Parathyroid adenoma (tissue), 2 donors: ENCODE data around the gene ADAMTSL2.

ENCODE experiments used
- H2AFZ ChIP-seq: fragments of 300-600 bp; sonication (generic); one replicate; pipeline ENCODE4 v1.7.0; 2017; ENCODE audit warnings: antibody characterized with exemption, mild to moderate bottlenecking
- H3K27ac ChIP-seq: fragments of 300-600 bp; sonication (generic); one replicate; pipeline ENCODE4 v1.7.0; 2017
- H3K27me3 ChIP-seq: fragments of 300-600 bp; sonication (generic); one replicate; pipeline ENCODE4 v1.7.0; 2017; ENCODE audit warnings: low read length; ENCODE audit not compliant: control insufficient read depth, insufficient read depth
- H3K36me3 ChIP-seq: fragments of 300-600 bp; sonication (generic); one replicate; pipeline ENCODE4 v1.7.0; 2017; ENCODE audit warnings: low read length; ENCODE audit not compliant: control insufficient read depth, insufficient read depth
- H3K4me1 ChIP-seq: fragments of 300-600 bp; sonication (generic); one replicate; pipeline ENCODE4 v1.7.0; 2017; ENCODE audit warnings: control low read depth
- H3K4me2 ChIP-seq: fragments of 300-600 bp; sonication (generic); one replicate; pipeline ENCODE4 v1.7.0; 2017; ENCODE audit warnings: low read length
- H3K4me3 ChIP-seq: fragments of 300-600 bp; sonication (generic); one replicate; pipeline ENCODE4 v1.7.0; 2017; ENCODE audit warnings: low read depth, low read length
- H3K79me2 ChIP-seq: fragments of 300-600 bp; sonication (generic); one replicate; pipeline ENCODE4 v1.7.0; 2017; ENCODE audit warnings: control low read depth
- H3K9ac ChIP-seq: fragments of 300-600 bp; sonication (generic); one replicate; pipeline ENCODE4 v1.7.0; 2017; ENCODE audit warnings: mild to moderate bottlenecking
- H3K9me3 ChIP-seq: fragments of 300-600 bp; sonication (generic); one replicate; pipeline ENCODE4 v1.7.0; 2017; ENCODE audit warnings: low read length; ENCODE audit not compliant: control insufficient read depth
- TF ChIP-seq, protein P1 (sequence below): fragments of 300-600 bp; sonication (generic); IDR thresholded peaks from one replicate; pipeline ENCODE4 v1.7.0; 2017; ENCODE audit warnings: antibody characterized with exemption, mild to moderate bottlenecking
- donor health status: primary hyperparathyroidism.

Gene ADAMTSL2

DNA sequence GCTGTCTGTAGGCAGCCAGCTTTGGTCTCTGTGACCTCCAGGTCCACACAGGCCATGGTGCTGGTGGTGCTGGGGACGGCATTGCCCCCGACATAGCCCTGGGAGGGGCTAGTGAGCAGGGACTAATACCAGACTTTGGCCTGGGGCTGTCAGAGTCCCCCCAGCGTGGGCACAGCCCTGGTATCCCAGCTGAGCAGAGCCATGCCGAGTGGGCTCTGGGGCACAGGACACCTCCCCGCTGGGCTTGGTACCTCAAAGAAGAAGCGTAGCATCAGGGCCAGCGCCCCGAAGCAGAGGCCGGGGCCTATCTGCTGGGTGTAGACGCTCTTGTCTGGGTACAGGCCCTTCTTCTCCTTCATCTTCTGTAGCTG is 19.3 kb upstream of the ADAMTSL2 start:
- H3K27ac ChIP-seq, result no peak overlapping the region
- H3K4me1 ChIP-seq, result no peaks in the 10 kb centered on the region
- H3K4me3 ChIP-seq, result no peak overlapping the region
- H3K36me3 ChIP-seq, result no peaks in the 10 kb centered on the region
- no peak overlapping the region for H3K9ac ChIP-seq
- TF ChIP-seq, protein P1, sequence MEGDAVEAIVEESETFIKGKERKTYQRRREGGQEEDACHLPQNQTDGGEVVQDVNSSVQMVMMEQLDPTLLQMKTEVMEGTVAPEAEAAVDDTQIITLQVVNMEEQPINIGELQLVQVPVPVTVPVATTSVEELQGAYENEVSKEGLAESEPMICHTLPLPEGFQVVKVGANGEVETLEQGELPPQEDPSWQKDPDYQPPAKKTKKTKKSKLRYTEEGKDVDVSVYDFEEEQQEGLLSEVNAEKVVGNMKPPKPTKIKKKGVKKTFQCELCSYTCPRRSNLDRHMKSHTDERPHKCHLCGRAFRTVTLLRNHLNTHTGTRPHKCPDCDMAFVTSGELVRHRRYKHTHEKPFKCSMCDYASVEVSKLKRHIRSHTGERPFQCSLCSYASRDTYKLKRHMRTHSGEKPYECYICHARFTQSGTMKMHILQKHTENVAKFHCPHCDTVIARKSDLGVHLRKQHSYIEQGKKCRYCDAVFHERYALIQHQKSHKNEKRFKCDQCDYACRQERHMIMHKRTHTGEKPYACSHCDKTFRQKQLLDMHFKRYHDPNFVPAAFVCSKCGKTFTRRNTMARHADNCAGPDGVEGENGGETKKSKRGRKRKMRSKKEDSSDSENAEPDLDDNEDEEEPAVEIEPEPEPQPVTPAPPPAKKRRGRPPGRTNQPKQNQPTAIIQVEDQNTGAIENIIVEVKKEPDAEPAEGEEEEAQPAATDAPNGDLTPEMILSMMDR, result no peak
- H3K27me3 ChIP-seq, result no peaks in the 10 kb centered on the region
- H3K79me2 ChIP-seq, result no peaks in the 10 kb centered on the region
- H3K4me2 ChIP-seq, result no peak overlapping the region
- H3K9me3 ChIP-seq, result no peaks in the 10 kb centered on the region
- H2AFZ ChIP-seq, result no peak overlapping the region

DNA sequence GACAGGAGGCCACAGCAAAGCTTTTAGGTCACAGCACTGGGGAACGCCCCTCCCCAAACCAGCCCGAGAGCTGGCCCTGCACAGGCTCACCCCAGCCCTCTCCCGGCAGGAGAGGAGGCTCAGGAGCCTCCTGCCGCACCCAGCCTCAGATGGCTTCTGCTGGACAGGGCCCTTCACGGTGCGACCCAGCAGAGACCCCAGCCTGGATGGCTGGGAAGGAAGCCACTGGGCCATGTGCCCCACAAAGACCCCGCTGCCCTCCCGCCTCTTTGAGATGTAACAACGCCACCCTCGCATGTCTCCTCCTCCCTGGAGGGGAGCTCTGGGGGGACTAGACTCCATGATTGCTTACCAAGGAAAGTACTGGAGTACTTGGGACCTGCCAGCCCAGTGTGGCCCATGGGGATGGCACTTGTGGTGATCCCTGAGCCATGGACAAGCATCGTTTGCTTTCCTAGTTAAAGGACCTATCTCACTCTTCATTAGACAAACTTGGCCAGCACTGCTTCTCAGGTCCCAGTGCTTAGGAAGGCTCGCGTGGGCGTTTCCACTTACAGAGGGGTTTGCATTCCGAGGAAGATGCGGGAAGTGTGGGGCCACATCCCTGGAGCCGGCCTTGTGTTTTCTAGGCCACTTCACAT is 18.8 kb upstream of the ADAMTSL2 start:
- TF ChIP-seq, protein P1, result no peak
- no peaks in the 10 kb centered on the region for H3K4me1 ChIP-seq

DNA sequence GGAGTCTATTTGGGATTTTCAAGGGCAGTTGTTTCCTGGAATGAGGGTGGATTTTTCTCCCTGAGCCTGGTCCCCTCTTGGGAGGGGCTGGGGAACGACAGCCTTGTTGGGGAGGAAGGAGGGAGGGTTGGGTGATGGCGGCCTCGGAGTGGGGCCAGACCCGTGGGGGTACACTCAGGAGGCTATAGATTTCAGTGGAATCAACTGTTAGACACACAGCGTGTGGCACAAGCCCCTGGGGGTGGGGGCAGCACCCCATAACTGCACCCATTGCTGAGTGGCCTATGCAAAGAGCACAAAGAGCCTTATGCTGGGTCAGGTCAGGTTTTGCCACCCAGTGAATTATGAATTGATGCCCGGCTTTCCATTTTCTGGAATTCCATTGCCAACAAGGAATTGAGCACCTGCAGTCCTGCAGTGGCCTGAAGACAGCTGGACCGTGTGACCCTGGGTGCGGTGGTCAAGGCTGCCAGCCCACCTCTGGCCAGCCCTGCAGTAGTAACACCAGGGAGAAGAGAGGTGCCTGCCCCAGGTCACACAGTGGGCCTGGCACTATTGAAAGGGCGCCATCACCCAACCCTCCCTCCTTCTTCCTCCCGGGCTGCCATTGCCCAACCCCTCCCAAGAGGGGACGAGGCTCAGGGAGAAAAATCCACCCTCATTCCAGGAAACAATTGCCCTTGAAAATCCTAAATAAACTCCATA is 18.1 kb upstream of the ADAMTSL2 start:
- Histone ChIP-seq H2AFZ (no peak overlapping the region), H3K36me3 (no peaks in the 10 kb centered on the region), H3K9ac (no peak overlapping the region), H3K4me2 (no peak overlapping the region), H3K4me3 (no peak overlapping the region), H3K9me3 (no peaks in the 10 kb centered on the region), H3K4me1 (no peaks in the 10 kb centered on the region), H3K79me2 (no peaks in the 10 kb centered on the region), H3K27me3 (no peaks in the 10 kb centered on the region), H3K27ac (no peak overlapping the region)
- TF ChIP-seq, protein P1, result no peak

More for the DNA sequence above, 18.8 kb upstream of the ADAMTSL2 start:
- Histone ChIP-seq H3K27me3 (no peaks in the 10 kb centered on the region), H3K9me3 (no peaks in the 10 kb centered on the region), H3K4me2 (no peak overlapping the region), H3K79me2 (no peaks in the 10 kb centered on the region), H3K36me3 (no peaks in the 10 kb centered on the region), H3K27ac (no peak overlapping the region), H3K9ac (no peak overlapping the region), H3K4me3 (no peak overlapping the region), H2AFZ (no peak overlapping the region)

DNA sequence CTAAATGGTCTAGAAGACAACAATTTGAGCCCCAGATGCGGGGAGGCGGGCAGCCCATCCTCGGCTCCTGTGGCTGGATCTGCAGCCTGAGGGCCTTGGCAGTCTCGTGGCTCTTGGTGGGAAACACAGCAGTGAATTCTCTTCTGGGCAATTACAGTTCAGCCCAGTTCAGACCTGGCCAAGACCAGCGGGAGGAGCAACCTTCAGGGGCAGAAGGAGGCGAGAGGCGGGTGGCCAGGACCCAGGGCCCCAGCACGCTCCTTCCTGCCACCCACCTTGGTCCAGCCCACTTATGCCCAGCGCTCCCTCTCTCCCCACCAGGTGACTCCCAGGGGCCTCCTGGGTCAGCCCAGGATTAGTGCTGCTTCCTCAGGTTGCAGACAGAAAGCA is 17.5 kb upstream of the ADAMTSL2 start:
- TF ChIP-seq, protein P1, result no peak
- Histone ChIP-seq H3K9me3 (no peaks in the 10 kb centered on the region), H3K9ac (no peak overlapping the region), H3K4me2 (no peak overlapping the region), H3K79me2 (no peaks in the 10 kb centered on the region), H2AFZ (no peak overlapping the region), H3K4me1 (no peaks in the 10 kb centered on the region), H3K36me3 (no peaks in the 10 kb centered on the region), H3K27ac (no peak overlapping the region), H3K4me3 (no peak overlapping the region), H3K27me3 (no peaks in the 10 kb centered on the region)

DNA sequence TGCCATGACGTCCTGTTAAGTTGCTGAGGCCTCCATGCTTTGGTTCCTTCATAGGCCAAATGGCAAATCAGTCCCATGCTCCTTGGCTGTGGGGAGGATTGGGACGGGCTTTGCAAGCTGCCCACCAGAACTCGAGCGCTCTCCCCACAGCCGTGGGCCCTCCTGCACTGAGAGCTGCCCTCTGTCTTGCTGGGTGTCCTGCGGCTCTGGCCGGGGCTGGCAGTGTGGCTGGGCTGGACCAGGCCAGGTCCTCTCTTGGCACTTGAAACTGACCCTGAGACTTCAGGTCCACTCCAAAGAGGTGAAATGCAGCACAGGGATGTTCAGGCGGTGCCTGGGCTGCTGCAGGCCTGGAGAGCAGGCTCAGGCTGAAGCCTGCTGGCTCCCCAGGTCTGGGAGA is 16.8 kb upstream of the ADAMTSL2 start:
- TF ChIP-seq, protein P1, result no peak
- Histone ChIP-seq H3K4me2 (no peak overlapping the region), H3K27ac (no peak overlapping the region), H3K27me3 (no peaks in the 10 kb centered on the region), H2AFZ (no peak overlapping the region), H3K9ac (no peak overlapping the region), H3K36me3 (no peaks in the 10 kb centered on the region), H3K9me3 (no peaks in the 10 kb centered on the region), H3K4me3 (no peak overlapping the region), H3K4me1 (no peaks in the 10 kb centered on the region), H3K79me2 (no peaks in the 10 kb centered on the region)
